Liver (tissue), 9 donors: ENCODE data around the gene ELOVL4. TPM values are rescaled to one million over a fixed set of nuclear protein-coding genes. Genes with fewer than 3 reads are reported as not detected.

Experiments
- DNase-seq: peaks from one replicate; pipeline ENCODE4 v3.0.0-alpha.2; 2017; ENCODE audit warnings: low spot score
- H3K27ac ChIP-seq, 2 donors: one replicate each; pipeline ENCODE4 v1.7.0; 2013; ENCODE audit warnings: inconsistent platforms in 2 of 2, low read length in 2 of 2, control low read depth in 1 of 2, low read depth in 1 of 2, mild to moderate bottlenecking in 1 of 2
- H3K27me3 ChIP-seq, 4 donors: one replicate each; pipeline versions ENCODE4 v1.6.1 to v1.7.0; 2013; ENCODE audit warnings: low read length in 3 of 4, inconsistent platforms in 1 of 4, mild to moderate bottlenecking in 1 of 4, moderate library complexity in 1 of 4; ENCODE audit not compliant: control insufficient read depth in 4 of 4, insufficient read depth in 4 of 4
- H3K36me3 ChIP-seq, 4 donors: one replicate each; pipeline versions ENCODE4 v1.6.1 to v1.7.0; 2013; ENCODE audit warnings: low read length in 3 of 4, mild to moderate bottlenecking in 3 of 4, low read depth in 1 of 4, moderate library complexity in 1 of 4; ENCODE audit not compliant: control insufficient read depth in 4 of 4, insufficient read depth in 3 of 4
- H3K4me1 ChIP-seq, 4 donors: one replicate each; pipeline versions ENCODE4 v1.6.1 to v1.7.0; 2013; ENCODE audit warnings: low read length in 3 of 4, mild to moderate bottlenecking in 3 of 4, moderate library complexity in 1 of 4; ENCODE audit not compliant: control insufficient read depth in 4 of 4, insufficient read depth in 4 of 4
- H3K4me3 ChIP-seq, 3 donors: one replicate each; pipeline versions ENCODE4 v1.6.1 to v1.7.0; 2013; ENCODE audit warnings: low read length in 3 of 3, control low read depth in 1 of 3, low read depth in 1 of 3, mild to moderate bottlenecking in 1 of 3
- H3K9ac ChIP-seq, 2 donors: one replicate each; pipeline ENCODE4 v1.7.0; 2013; ENCODE audit warnings: low read length in 2 of 2, mild to moderate bottlenecking in 2 of 2, moderate library complexity in 2 of 2, control low read depth in 1 of 2, low read depth in 1 of 2
- H3K9me3 ChIP-seq, 4 donors: one replicate each; pipeline versions ENCODE4 v1.6.1 to v1.7.0; 2013; ENCODE audit warnings: low read length in 3 of 4; ENCODE audit not compliant: control insufficient read depth in 4 of 4
- CTCF ChIP-seq: fragments of 150-350 bp; IDR thresholded peaks from 2 replicates; pipeline ENCODE4 v1.5.1; 2017; ENCODE audit warnings: improper control_type of control experiment, low read depth, low read length; ENCODE audit not compliant: missing input control
- FOXA1 ChIP-seq: IDR thresholded peaks from 2 replicates; pipeline ENCODE4 v1.6.1; 2016; ENCODE audit warnings: antibody characterized with exemption
- FOXA2 ChIP-seq: IDR thresholded peaks from 2 replicates; pipeline ENCODE4 v1.6.1; 2016; ENCODE audit warnings: antibody characterized with exemption
- GABPA ChIP-seq, 2 donors: IDR thresholded peaks in 1 of 2; conservative IDR thresholded peaks in 1 of 2; 2 replicates each; pipeline ENCODE4 v1.6.1; 2016; ENCODE audit warnings: antibody characterized with exemption in 2 of 2, mild to moderate bottlenecking in 1 of 2, moderate library complexity in 1 of 2
- HNF4A ChIP-seq, 2 donors: conservative IDR thresholded peaks; 2 replicates each; pipeline ENCODE4 v1.6.1; 2016; ENCODE audit warnings: antibody characterized with exemption in 2 of 2, mild to moderate bottlenecking in 2 of 2
- HNF4G ChIP-seq: IDR thresholded peaks from 2 replicates; pipeline ENCODE4 v1.6.1; 2016; ENCODE audit warnings: antibody characterized with exemption
- RAD21 ChIP-seq, 2 donors: IDR thresholded peaks; 2 replicates each; pipeline ENCODE4 v1.6.1; 2016; ENCODE audit warnings: antibody characterized with exemption in 2 of 2, mild to moderate bottlenecking in 2 of 2
- REST ChIP-seq: IDR thresholded peaks from 2 replicates; pipeline ENCODE4 v1.6.1; 2016; ENCODE audit warnings: antibody characterized with exemption, mild to moderate bottlenecking
- RXRA ChIP-seq, 2 donors: IDR thresholded peaks; 2 replicates each; pipeline ENCODE4 v1.6.1; 2017 to 2018; ENCODE audit warnings: antibody characterized with exemption in 2 of 2, mild to moderate bottlenecking in 1 of 2
- SP1 ChIP-seq: IDR thresholded peaks from 2 replicates; pipeline ENCODE4 v1.6.1; 2018; ENCODE audit warnings: antibody characterized with exemption, mild to moderate bottlenecking
- TAF1 ChIP-seq: conservative IDR thresholded peaks from 2 replicates; pipeline ENCODE4 v1.6.1; 2016; ENCODE audit warnings: antibody characterized with exemption, mild to moderate bottlenecking
- YY1 ChIP-seq: IDR thresholded peaks from 2 replicates; pipeline ENCODE4 v1.6.1; 2016; ENCODE audit warnings: antibody characterized with exemption, mild to moderate bottlenecking
- ZBTB33 ChIP-seq: IDR thresholded peaks from 2 replicates; pipeline ENCODE4 v1.6.1; 2016; ENCODE audit warnings: antibody characterized with exemption
- WGBS: extraction: QIAGEN DNeasy Blood & Tissue Kit; methylation state at CpG from one replicate; pipeline ENCODE4 v1.1.7; 2013; 5-methylcytosine and 5-hydroxymethylcytosine counted together
- polyA plus RNA-seq, 2 donors: library from polyadenylated mRNA; stranded (reverse) in 1 of 2; unstranded in 1 of 2; fragments of 200-250 nt in 1 of 2; fragments of >200 nt in 1 of 2; fragmentation: Nextera tagmentation in 1 of 2; extraction: Ambion mirVana in 1 of 2; gene quantifications; one replicate each; pipeline versions ENCODE4 v1.2.1 to v1.2.3, GENCODE V29; 2013 to 2015
- total RNA-seq, 2 donors: library from RNA; depleted of rRNA; stranded (reverse); fragments of >200 nt; gene quantifications; one replicate each; pipeline ENCODE4 v1.2.3, GENCODE V29; 2014
- TF ChIP-seq, protein P1 (sequence below): IDR thresholded peaks from 2 replicates; pipeline ENCODE4 v1.6.1; 2016; ENCODE audit warnings: antibody characterized with exemption
- donor health status: healthy.
- donor health status: healthy.
- donor health status: healthy.
- donor health status: healthy.
- donor health status: healthy.

The ELOVL4 gene
- total and polyA plus RNA-seq, 4 donors, result 0.07 to 2.1 (median 0.09) TPM; not detected in 1

- no peaks in the 10 kb centered on the region for H3K27me3 ChIP-seq
- peak; percentile 40 for TF ChIP-seq HNF4G
- peak; percentile 77 for TF ChIP-seq SP1
- TF ChIP-seq REST, result peak; percentile 19
- TF ChIP-seq, protein P1, sequence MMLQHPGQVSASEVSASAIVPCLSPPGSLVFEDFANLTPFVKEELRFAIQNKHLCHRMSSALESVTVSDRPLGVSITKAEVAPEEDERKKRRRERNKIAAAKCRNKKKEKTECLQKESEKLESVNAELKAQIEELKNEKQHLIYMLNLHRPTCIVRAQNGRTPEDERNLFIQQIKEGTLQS, result no peak
- TF ChIP-seq FOXA1, result no peak
- TF ChIP-seq HNF4A (conservative IDR thresholded peaks at IDR 0.05), result peak; percentile 81 to 82
- TF ChIP-seq RXRA (IDR thresholded peaks at IDR 0.05), result peak in 1 of 2 donors; percentile 43
- TF ChIP-seq YY1, result peak; percentile 31
- no peaks in the 10 kb centered on the region for H3K9me3 ChIP-seq
- H3K36me3 ChIP-seq, result no peaks in the 10 kb centered on the region
- H3K4me1 ChIP-seq, result peaks cover 2 to 49% (median 41%) of the 10 kb centered on the region in 4 donors
- H3K9ac ChIP-seq, result peak overlapping the region in 1 of 2 donors; percentile 5
- WGBS, result 34% methylated on average over 6 of the region's 6 CpGs
- H3K27ac ChIP-seq, result peak overlapping the region; percentile 69 to 87
- no peak overlapping the region for H3K4me3 ChIP-seq
- no peak for DNase-seq
These were observed 78.2 kb downstream of the ELOVL4 start for GRCh38 chr6:79869184-79869583.

- Histone ChIP-seq H3K27me3 (no peaks in the 10 kb centered on the region), H3K4me1 (peaks cover 2 to 45% (median 38%) of the 10 kb centered on the region in 4 donors), H3K9ac (peak overlapping the region; percentile 28 to 50), H3K36me3 (no peaks in the 10 kb centered on the region), H3K4me3 (peak overlapping the region in 2 of 3 donors; percentile 13 to 27), H3K27ac (peak overlapping the region in 1 of 2 donors; percentile 69), H3K9me3 (no peaks in the 10 kb centered on the region)
- WGBS, result 29% methylated on average over 12 of the region's 12 CpGs
- no peak for DNase-seq
- TF ChIP-seq RAD21 (IDR thresholded peaks at IDR 0.05) (peak; percentile 90 to 91), GABPA (IDR thresholded peaks at IDR 0.05 in 1 of 2, conservative IDR thresholded peaks at IDR 0.05 in 1 of 2) (no peak), CTCF (peak; percentile 63), TAF1 (no peak), ZBTB33 (no peak), HNF4A (conservative IDR thresholded peaks at IDR 0.05) (peak in 1 of 2 donors; percentile 11), REST (no peak), FOXA2 (no peak)
These were observed 79.1 kb downstream of the ELOVL4 start for GRCh38 chr6:79868098-79868722.
